ENCODE results near the gene ENDOD1. TPM values are rescaled to one million over a fixed set of nuclear protein-coding genes. Genes with fewer than 3 reads are reported as not detected.

Gene ENDOD1, protein sequence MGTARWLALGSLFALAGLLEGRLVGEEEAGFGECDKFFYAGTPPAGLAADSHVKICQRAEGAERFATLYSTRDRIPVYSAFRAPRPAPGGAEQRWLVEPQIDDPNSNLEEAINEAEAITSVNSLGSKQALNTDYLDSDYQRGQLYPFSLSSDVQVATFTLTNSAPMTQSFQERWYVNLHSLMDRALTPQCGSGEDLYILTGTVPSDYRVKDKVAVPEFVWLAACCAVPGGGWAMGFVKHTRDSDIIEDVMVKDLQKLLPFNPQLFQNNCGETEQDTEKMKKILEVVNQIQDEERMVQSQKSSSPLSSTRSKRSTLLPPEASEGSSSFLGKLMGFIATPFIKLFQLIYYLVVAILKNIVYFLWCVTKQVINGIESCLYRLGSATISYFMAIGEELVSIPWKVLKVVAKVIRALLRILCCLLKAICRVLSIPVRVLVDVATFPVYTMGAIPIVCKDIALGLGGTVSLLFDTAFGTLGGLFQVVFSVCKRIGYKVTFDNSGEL
- 46.0 and 65.3 TPM in 2 replicates for total RNA-seq

GRCh38 chr11:95089620-95090542 is at the start of gene ENDOD1:
Gene ENDOD1, plus strand, starts transcription at chr11:95089846. Its CDS starts 82 bp downstream, at chr11:95089928.

DNA sequence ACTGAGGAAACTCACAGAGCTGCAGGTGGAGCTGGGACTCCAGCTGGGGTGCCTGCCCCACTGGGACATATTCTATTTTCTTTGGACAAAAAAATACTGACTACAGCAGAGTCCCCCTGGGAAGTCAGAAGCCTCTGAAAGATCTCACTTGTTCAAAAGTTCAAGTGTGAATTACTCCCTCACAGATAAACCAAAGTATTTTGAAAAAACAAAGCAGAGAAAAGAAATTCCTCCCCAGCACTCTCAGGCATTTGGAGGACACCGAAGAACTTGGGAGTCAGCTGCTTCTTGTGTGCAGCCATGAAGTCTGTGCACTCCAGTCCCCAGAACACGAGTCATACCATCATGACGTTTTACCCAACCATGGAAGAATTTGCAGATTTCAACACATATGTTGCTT is 40.5 kb upstream of the ENDOD1 start, which contains the start of gene KDM4F:
KDM4F (plus strand) TSS at position 301 of the 400 bp plus-strand sequence.

GRCh38 chr11:95066716-95067038 is 23.0 kb upstream of the ENDOD1 start, which contains the start of gene SRSF8:
Gene SRSF8, plus strand, starts transcription at chr11:95066919. Its CDS starts 308 bp downstream, at chr11:95067227.

Other genes starting within 250 kb of the ENDOD1 start
- 44.6 and 60.0 TPM in 2 replicates for gene CWC15, start 116.3 kb upstream of the ENDOD1 start, total RNA-seq
- 1.0 and 1.1 TPM in 2 replicates for gene KDM4D, start 116.1 kb upstream of the ENDOD1 start, total RNA-seq
- gene KDM4E, start 64.6 kb upstream of the ENDOD1 start, total RNA-seq = not detected in 2 replicates
- not detected in 2 replicates for gene KDM4F, start 40.4 kb upstream of the ENDOD1 start, total RNA-seq
- 20.9 and 24.8 TPM in 2 replicates for gene SRSF8, start 22.9 kb upstream of the ENDOD1 start, total RNA-seq
- gene SESN3, start 141.4 kb downstream of the ENDOD1 start, total RNA-seq = 63.8 and 77.9 TPM in 2 replicates